Activated CD4-positive, alpha-beta T cell treated with anti-CD3 and anti-CD28 coated beads for 36 hours (primary cell): Measurements from ENCODE around the gene SRA1. TPM values are rescaled to one million over a fixed set of nuclear protein-coding genes. Genes with fewer than 3 reads are reported as not detected.
A peak's percentile ranks its signal among the peaks of the same experiment; 100 is the strongest.

Source experiments
- ATAC-seq: fragments of 200-7000 bp; cut with Tn5 transposase; one replicate; pipeline ENCODE4 v1.10.0; 2021; ENCODE audit warnings: mild to moderate bottlenecking, moderate library complexity
- CTCF ChIA-PET: fragments of 350-600 bp; sonication (Branson Sonifier 250); formaldehyde crosslinking; loops from one replicate; lab custom pipeline; 2021; ENCODE audit warnings: antibody characterized with exemption; lab: Charles Lee
- POLR2A ChIA-PET: fragments of 350-600 bp; sonication (Branson Sonifier 250); formaldehyde crosslinking; loops from one replicate; lab custom pipeline; 2021; ENCODE audit warnings: antibody characterized with exemption, inconsistent platforms; lab: Charles Lee
- DNase-seq: peaks from one replicate; pipeline ENCODE4 v3.0.0-alpha.2; 2020
- H3K27ac Mint-ChIP-seq: one replicate; pipeline ENCODE4 v1.8.0; 2021; ENCODE audit warnings: mixed read lengths
- H3K27me3 Mint-ChIP-seq: one replicate; pipeline ENCODE4 v1.8.0; 2021; ENCODE audit warnings: mixed read lengths
- H3K36me3 Mint-ChIP-seq: one replicate; pipeline ENCODE4 v1.8.0; 2021; ENCODE audit warnings: low read depth, mixed read lengths
- H3K4me1 Mint-ChIP-seq: one replicate; pipeline ENCODE4 v1.8.0; 2021; ENCODE audit warnings: mixed read lengths
- H3K4me3 Mint-ChIP-seq: one replicate; pipeline ENCODE4 v1.8.0; 2021; ENCODE audit warnings: mild to moderate bottlenecking, moderate library complexity, mixed read lengths
- H3K9me3 Mint-ChIP-seq: one replicate; pipeline ENCODE4 v1.8.0; 2021; ENCODE audit warnings: low read depth, mixed read lengths
- intact Hi-C, 2 experiments: fragments of 100-400 bp; cut with DNase I in 1 of 2; cut with micrococcal nuclease in 1 of 2; formaldehyde crosslinking; loops; one replicate each; pipeline versions ENCODE4 v1.14.2 to v1.15.1; 2022 to 2024; cut with DNase I, micrococcal nuclease
- total RNA-seq, 2 experiments: library from RNA; stranded (reverse); gene quantifications; one replicate each; pipeline ENCODE4 v1.2.3, GENCODE V29; 2021

Gene SRA1
- total RNA-seq, 2 experiments from 2014 or later = 33.2 to 47.3 TPM

- no peak for ATAC-seq
- Mint-ChIP-seq H3K4me1 (peaks cover 41% of the 10 kb centered on the region), H3K27ac (peak overlapping the region; percentile 99), H3K36me3 (peaks cover 31% of the 10 kb centered on the region), H3K9me3 (no peaks in the 10 kb centered on the region), H3K4me3 (peak overlapping the region; percentile 98), H3K27me3 (no peaks in the 10 kb centered on the region)
- intact Hi-C loops = loop anchor here in 1 of 2 experiments (5.0 kb wide), 1 partner anchor 149 kb away; no protein-coding TSS in a partner anchor
- DNase-seq = no peak
- ChIA-PET POLR2A (no interaction called here), CTCF (interaction anchor here (0.5 to 1.2 kb wide), 4 partner anchors 12 to 1452 kb away, joined by 3 to 5 read pairs (median 4); partner anchors contain the start of gene EIF4EBP3)
Observed at GRCh38 chr5:140563596-140563995, 6.3 kb upstream of the SRA1 start.

- Mint-ChIP-seq H3K36me3 (peaks cover 15% of the 10 kb centered on the region), H3K27ac (no peak overlapping the region), H3K4me1 (peaks cover 35% of the 10 kb centered on the region), H3K4me3 (no peak overlapping the region), H3K9me3 (no peaks in the 10 kb centered on the region), H3K27me3 (no peaks in the 10 kb centered on the region)
- intact Hi-C loops = loop anchor here in 1 of 2 experiments (5.0 kb wide), 1 partner anchor 150 kb away; no protein-coding TSS in a partner anchor
- ATAC-seq (no peak), DNase-seq (no peak)
- ChIA-PET CTCF (interaction anchor here (0.8 kb wide), 1 partner anchor 10 kb away, joined by 3 read pairs; no protein-coding TSS in a partner anchor), POLR2A (interaction anchor here (1.4 kb wide), 1 partner anchor 86 kb away, joined by 3 read pairs; the partner anchor contains the start of gene IK)
Observed at GRCh38 chr5:140561753-140562523, 4.7 kb upstream of the SRA1 start.

GRCh38 chr5:140560227-140560626 lies 3.0 kb upstream of the SRA1 start:
- Mint-ChIP-seq H3K4me3 (no peak overlapping the region), H3K36me3 (peaks cover 20% of the 10 kb centered on the region), H3K9me3 (no peaks in the 10 kb centered on the region), H3K27ac (no peak overlapping the region), H3K27me3 (no peaks in the 10 kb centered on the region), H3K4me1 (peaks cover 33% of the 10 kb centered on the region)
- ChIA-PET POLR2A (no interaction called here), CTCF (no interaction called here)
- ATAC-seq (no peak), DNase-seq (no peak)
- intact Hi-C loops = loop anchor here in 1 of 2 experiments (5.0 kb wide), 1 partner anchor 152 kb away; no protein-coding TSS in a partner anchor

GRCh38 chr5:140558542-140558941 lies 1.3 kb upstream of the SRA1 start:
- ATAC-seq = no peak
- no peak overlapping the region for H3K4me3 Mint-ChIP-seq
- intact Hi-C loops = loop anchor here (5.0 to 10.0 kb wide), 5 partner anchors 144 to 1056 kb away; partner anchors contain the start of genes DIAPH1 (in 2 of the 2), PFDN1 (in 1 of the 2), PURA (in 1 of the 2) and ZMAT2 (in 1 of the 2)

GRCh38 chr5:140557965-140558364 lies 692 bp upstream of the SRA1 start:
- peaks cover 45% of the 10 kb centered on the region for H3K4me1 Mint-ChIP-seq
- H3K27ac Mint-ChIP-seq = peak overlapping the region; percentile 89
- peaks cover 33% of the 10 kb centered on the region for H3K36me3 Mint-ChIP-seq
- H3K27me3 Mint-ChIP-seq = no peaks in the 10 kb centered on the region
- no peaks in the 10 kb centered on the region for H3K9me3 Mint-ChIP-seq
- no peak for DNase-seq
- intact Hi-C loops = loop anchor here (1.0 to 10.0 kb wide), 13 partner anchors 11 to 1057 kb away; partner anchors contain the start of genes DIAPH1 (in 2 of the 2), EIF4EBP3 (in 2 of the 2), TMCO6 (in 2 of the 2) and ANKHD1 (in 1 of the 2)
- H3K4me3 Mint-ChIP-seq = peak overlapping the region; percentile 89
- no peak for ATAC-seq
- CTCF ChIA-PET = interaction anchor here (0.5 to 1.8 kb wide), 3 partner anchors 10 to 1043 kb away, joined by 3 to 9 read pairs (median 3); partner anchors contain the start of gene EIF4EBP3
- POLR2A ChIA-PET = interaction anchor here (1.3 kb wide), 1 partner anchor 11 kb away, joined by 5 read pairs; the partner anchor contains the start of gene EIF4EBP3

More at GRCh38 chr5:140558542-140558941, 1.3 kb upstream of the SRA1 start:
- Mint-ChIP-seq H3K27ac (no peak overlapping the region), H3K36me3 (peaks cover 28% of the 10 kb centered on the region), H3K27me3 (no peaks in the 10 kb centered on the region), H3K9me3 (no peaks in the 10 kb centered on the region), H3K4me1 (peaks cover 44% of the 10 kb centered on the region)
- CTCF ChIA-PET = interaction anchor here (0.5 to 1.3 kb wide), 2 partner anchors 12 to 138 kb away, joined by 3 read pairs; no protein-coding TSS in a partner anchor
- DNase-seq = no peak
- POLR2A ChIA-PET = no interaction called here

- Mint-ChIP-seq H3K9me3 (no peaks in the 10 kb centered on the region), H3K36me3 (peaks cover 38% of the 10 kb centered on the region), H3K27me3 (no peaks in the 10 kb centered on the region), H3K4me3 (peak overlapping the region; percentile 89), H3K4me1 (peaks cover 48% of the 10 kb centered on the region), H3K27ac (peak overlapping the region; percentile 93)
- intact Hi-C loops = loop anchor here (2.0 to 10.0 kb wide), 9 partner anchors 82 to 1058 kb away; partner anchors contain the start of genes DIAPH1 (in 2 of the 2), IK (in 1 of the 2), NDUFA2 (in 1 of the 2) and PFDN1 (in 1 of the 2)
- no peak for DNase-seq
- ATAC-seq = no peak
- ChIA-PET CTCF (interaction anchor here (0.7 to 2.0 kb wide), 5 partner anchors 9 to 704 kb away, joined by 3 to 9 read pairs (median 3); partner anchors contain the start of genes EIF4EBP3, IK and NDUFA2), POLR2A (no interaction called here)
Observed at GRCh38 chr5:140556438-140556837, 835 bp downstream of the SRA1 start.

- Mint-ChIP-seq H3K4me3 (peak overlapping the region; percentile 89), H3K4me1 (peaks cover 54% of the 10 kb centered on the region), H3K27me3 (no peaks in the 10 kb centered on the region), H3K27ac (peak overlapping the region; percentile 93), H3K9me3 (no peaks in the 10 kb centered on the region), H3K36me3 (peaks cover 42% of the 10 kb centered on the region)
- ATAC-seq (no peak), DNase-seq (no peak)
- intact Hi-C loops = loop anchor here (2.0 to 10.0 kb wide), 9 partner anchors 83 to 1059 kb away; partner anchors contain the start of genes DIAPH1 (in 2 of the 2), IK (in 1 of the 2), NDUFA2 (in 1 of the 2) and PFDN1 (in 1 of the 2)
- ChIA-PET CTCF (interaction anchor here (0.7 to 2.0 kb wide), 5 partner anchors 15 to 1154 kb away, joined by 3 to 5 read pairs (median 3); partner anchors contain the start of genes IK and NDUFA2), POLR2A (no interaction called here)
Observed at GRCh38 chr5:140555747-140556312, 1.4 kb downstream of the SRA1 start.

GRCh38 chr5:140554454-140554853 lies 2.8 kb downstream of the SRA1 start:
- ChIA-PET CTCF (interaction anchor here (0.7 to 1.3 kb wide), 5 partner anchors 22 to 201 kb away, joined by 3 to 5 read pairs (median 3); no protein-coding TSS in a partner anchor), POLR2A (interaction anchor here (0.6 to 1.1 kb wide), 4 partner anchors 12 to 152 kb away, joined by 3 to 8 read pairs (median 4); partner anchors contain the start of genes IK and NDUFA2)
- Mint-ChIP-seq H3K4me1 (peaks cover 66% of the 10 kb centered on the region), H3K9me3 (no peaks in the 10 kb centered on the region), H3K36me3 (peaks cover 55% of the 10 kb centered on the region), H3K4me3 (peak overlapping the region; percentile 89), H3K27me3 (no peaks in the 10 kb centered on the region), H3K27ac (peak overlapping the region; percentile 93)
- intact Hi-C loops = loop anchor here (10.0 kb wide), 2 partner anchors 300 to 1060 kb away; partner anchors contain the start of gene DIAPH1 (in 2 of the 2)
- ATAC-seq (peak; percentile 13), DNase-seq (no peak)

- Mint-ChIP-seq H3K36me3 (peaks cover 63% of the 10 kb centered on the region), H3K27ac (peak overlapping the region; percentile 93), H3K4me1 (peaks cover 73% of the 10 kb centered on the region), H3K27me3 (no peaks in the 10 kb centered on the region), H3K9me3 (no peaks in the 10 kb centered on the region), H3K4me3 (peak overlapping the region; percentile 89)
- CTCF ChIA-PET = interaction anchor here (0.6 to 1.2 kb wide), 3 partner anchors 41 to 166 kb away, joined by 3 to 5 read pairs (median 3); no protein-coding TSS in a partner anchor
- intact Hi-C loops = loop anchor here (1.0 to 10.0 kb wide), 3 partner anchors 19 to 1061 kb away; partner anchors contain the start of gene DIAPH1 (in 2 of the 2)
- DNase-seq (no peak), ATAC-seq (peak; percentile 48)
- POLR2A ChIA-PET = interaction anchor here (0.6 to 0.9 kb wide), 2 partner anchors 13 to 94 kb away, joined by 4 to 8 read pairs; partner anchors contain the start of genes IK and NDUFA2
Observed at GRCh38 chr5:140553657-140554056, 3.6 kb downstream of the SRA1 start.

- H3K4me3 Mint-ChIP-seq = no peak overlapping the region
- DNase-seq (no peak), ATAC-seq (no peak)
- peaks cover 77% of the 10 kb centered on the region for H3K4me1 Mint-ChIP-seq
- POLR2A ChIA-PET = interaction anchor here (0.7 to 1.8 kb wide), 2 partner anchors 96 to 436 kb away, joined by 3 to 4 read pairs; partner anchors contain the start of genes IK and NDUFA2
- H3K27me3 Mint-ChIP-seq = no peaks in the 10 kb centered on the region
- CTCF ChIA-PET = interaction anchor here (0.6 to 0.7 kb wide), 2 partner anchors 10 to 12 kb away, joined by 3 read pairs; no protein-coding TSS in a partner anchor
- H3K27ac Mint-ChIP-seq = peak overlapping the region; percentile 38
- intact Hi-C loops = loop anchor here (10.0 kb wide), 2 partner anchors 297 to 1063 kb away; partner anchors contain the start of gene DIAPH1 (in 2 of the 2)
- peaks cover 70% of the 10 kb centered on the region for H3K36me3 Mint-ChIP-seq
- no peaks in the 10 kb centered on the region for H3K9me3 Mint-ChIP-seq
Observed at GRCh38 chr5:140551872-140552271, 5.4 kb downstream of the SRA1 start.
